Subcutaneous adipose tissue (tissue), 4 donors: ENCODE measurements around the gene MYLK2. TPM values are rescaled to one million over a fixed set of nuclear protein-coding genes. Genes with fewer than 3 reads are reported as not detected.

ENCODE experiments used
- CTCF ChIP-seq: fragments of 450-650 bp; IDR thresholded peaks from one replicate; pipeline ENCODE4 v1.5.1; 2016; ENCODE audit warnings: low read depth, mild to moderate bottlenecking, control low read depth, antibody characterized with exemption, moderate library complexity
- total RNA-seq, 4 donors: library from RNA; depleted of rRNA; stranded (reverse); fragments of >200 nt; gene quantifications; one replicate each; pipeline ENCODE4 v1.1.0, GENCODE V29; 2016

MYLK2 gene
- total RNA-seq, 4 donors from 2014 or later, result not detected

- no peak for TF ChIP-seq CTCF
These were observed 1.7 kb upstream of the MYLK2 start for GRCh38 chr20:31817461-31817860.

GRCh38 chr20:31818376-31818908 lies 714 bp upstream of the MYLK2 start:
- no peak for TF ChIP-seq CTCF

- TF ChIP-seq CTCF, result no peak
These were observed 1.1 kb downstream of the MYLK2 start for GRCh38 chr20:31820228-31820627.

GRCh38 chr20:31821427-31821826 lies 2.3 kb downstream of the MYLK2 start:
- TF ChIP-seq CTCF, result no peak

- no peak for TF ChIP-seq CTCF
These were observed 3.5 kb downstream of the MYLK2 start for GRCh38 chr20:31822421-31823330.

- TF ChIP-seq CTCF, result no peak
These were observed 4.4 kb downstream of the MYLK2 start for GRCh38 chr20:31823360-31824124.

- TF ChIP-seq CTCF, result no peak
These were observed 4.9 kb downstream of the MYLK2 start for GRCh38 chr20:31824125-31824485.
